A549 (cell line): ENCODE results near the gene GCG. TPM values are rescaled to one million over a fixed set of nuclear protein-coding genes. Genes with fewer than 3 reads are reported as not detected.

Experiments used
- ATAC-seq, 2 experiments: fragments of 200-7000 bp in 1 of 2; fragments of >200 bp in 1 of 2; cut with Nextera tagmentation in 1 of 2; cut with Tn5 transposase in 1 of 2; 3 replicates each; pipeline versions ENCODE4 v1.8.0 to v1.9.1; 2018 to 2020; ENCODE audit warnings: mild to moderate bottlenecking in 1 of 2, moderate library complexity in 1 of 2
- CTCF ChIA-PET: fragments of 300-600 bp; sonication (Branson Sonifier 250); formaldehyde crosslinking; extraction: SDS; loops from one replicate; lab custom pipeline; 2021; ENCODE audit warnings: antibody characterized with exemption, inconsistent platforms; lab: Yijun Ruan, JAX
- POLR2A ChIA-PET: fragments of 350-600 bp; formaldehyde crosslinking; extraction: SDS; loops from one replicate; lab custom pipeline; 2021; ENCODE audit warnings: antibody characterized with exemption, inconsistent platforms; lab: Yijun Ruan, JAX
- DNase-seq, 2 experiments: peaks; one replicate each; pipeline versions ENCODE4 v3.0.0 to v3.0.0-alpha.2; 2011 to 2016; ENCODE audit warnings: low read depth in 1 of 2, low spot score in 1 of 2
- FAIRE-seq: peaks from 2 replicates; lab custom pipeline; 2011; peaks lifted over from hg19 to GRCh38; lab: Jason Lieb, UNC
- H3K27ac ChIP-seq, 2 experiments: fragments of >200 bp; sonication (Bioruptor Twin); formaldehyde crosslinking; 3 replicates each; pipeline ENCODE4 v1.5.1; 2016 to 2017
- H3K4me1 ChIP-seq: fragments of >200 bp; sonication (Bioruptor Twin); formaldehyde crosslinking; 3 replicates; pipeline ENCODE4 v1.6.1; 2016
- H3K4me2 ChIP-seq: fragments of >200 bp; sonication (Bioruptor Twin); formaldehyde crosslinking; 3 replicates; pipeline ENCODE4 v1.6.1; 2016
- H3K4me3 ChIP-seq: fragments of >200 bp; sonication (Bioruptor Twin); formaldehyde crosslinking; 3 replicates; pipeline ENCODE4 v1.5.1; 2016
- H3K9me3 ChIP-seq: fragments of >200 bp; sonication (Bioruptor Twin); formaldehyde crosslinking; 3 replicates; pipeline ENCODE4 v1.6.1; 2016
- CBX2 ChIP-seq: fragments of 200-600 bp; sonication (generic); IDR thresholded peaks from 2 replicates; pipeline ENCODE4 v1.6.1; 2016; ENCODE audit warnings: low read depth, mild to moderate bottlenecking, borderline replicate concordance
- CBX8 ChIP-seq: fragments of 200-600 bp; sonication (generic); IDR thresholded peaks from 2 replicates; pipeline ENCODE4 v1.6.1; 2016
- CHD4 ChIP-seq: fragments of 200-600 bp; sonication (generic); IDR thresholded peaks from 2 replicates; pipeline ENCODE4 v1.6.1; 2016; ENCODE audit warnings: antibody characterized with exemption, mild to moderate bottlenecking, borderline replicate concordance
- EHF ChIP-seq: fragments of 250-450 bp; sonication (Bioruptor Pico); IDR thresholded peaks from 2 replicates; pipeline ENCODE4 v1.5.0; 2020; ENCODE audit warnings: mild to moderate bottlenecking
- ESRRA ChIP-seq: fragments of 150-350 bp; IDR thresholded peaks from 2 replicates; pipeline ENCODE4 v1.6.1; 2014; ENCODE audit warnings: mild to moderate bottlenecking, low read length, borderline replicate concordance
- FOSL2 ChIP-seq, 2 experiments: fragments of 450-650 bp in 1 of 2; fragments of >200 bp in 1 of 2; sonication (Bioruptor Twin) in 1 of 2; formaldehyde crosslinking; IDR thresholded peaks; 2 replicates each; pipeline versions ENCODE4 v1.5.0 to v1.6.1; 2016 to 2020; ENCODE audit warnings: mild to moderate bottlenecking in 1 of 2, moderate library complexity in 1 of 2
- HDAC2 ChIP-seq: fragments of 200-600 bp; sonication (generic); IDR thresholded peaks from 2 replicates; pipeline ENCODE4 v1.6.1; 2016
- HOXA7 ChIP-seq: fragments of 250-450 bp; sonication (Bioruptor Pico); IDR thresholded peaks from 2 replicates; pipeline ENCODE4 v1.5.0; 2020; ENCODE audit warnings: mild to moderate bottlenecking, moderate library complexity
- HOXB13 ChIP-seq: fragments of 250-450 bp; sonication (Bioruptor Pico); IDR thresholded peaks from 2 replicates; pipeline ENCODE4 v1.5.0; 2020; ENCODE audit warnings: low read depth, mild to moderate bottlenecking, moderate library complexity
- HOXB5 ChIP-seq: fragments of 250-450 bp; sonication (Bioruptor Pico); IDR thresholded peaks from 2 replicates; pipeline ENCODE4 v1.5.0; 2020; ENCODE audit warnings: mild to moderate bottlenecking, moderate library complexity
- KDM1A ChIP-seq: fragments of 200-600 bp; sonication (generic); IDR thresholded peaks from 2 replicates; pipeline ENCODE4 v1.6.1; 2016; ENCODE audit warnings: low read depth, mild to moderate bottlenecking
- MAZ ChIP-seq: fragments of 150-350 bp; IDR thresholded peaks from 2 replicates; pipeline ENCODE4 v1.6.1; 2014; ENCODE audit warnings: antibody characterized with exemption, low read depth, low read length, borderline replicate concordance
- NFE2L2 ChIP-seq: fragments of 150-350 bp; conservative IDR thresholded peaks from 2 replicates; pipeline ENCODE4 v1.6.1; 2014; ENCODE audit warnings: low read length
- POLR2A ChIP-seq: IDR thresholded peaks from 2 replicates; pipeline ENCODE4 v1.6.1; 2012; ENCODE audit warnings: mild to moderate bottlenecking, low read length
- RCOR1 ChIP-seq: fragments of 150-350 bp; IDR thresholded peaks from 2 replicates; pipeline ENCODE4 v1.6.1; 2014; ENCODE audit warnings: antibody characterized with exemption, low read length, low read depth
- RFX5 ChIP-seq: fragments of 450-650 bp; IDR thresholded peaks from 2 replicates; pipeline ENCODE4 v1.7.1; 2014; ENCODE audit warnings: antibody characterized with exemption, mild to moderate bottlenecking, moderate library complexity
- TFCP2L1 ChIP-seq: fragments of 250-450 bp; sonication (Bioruptor Pico); IDR thresholded peaks from 2 replicates; pipeline ENCODE4 v1.5.0; 2021; ENCODE audit warnings: mild to moderate bottlenecking
- ZC3H11A ChIP-seq: fragments of 450-650 bp; IDR thresholded peaks from 2 replicates; pipeline ENCODE4 v1.6.1; 2014; ENCODE audit warnings: antibody characterized with exemption, mild to moderate bottlenecking
- ZFP36 ChIP-seq: fragments of 450-650 bp; IDR thresholded peaks from 2 replicates; pipeline ENCODE4 v1.6.1; 2014; ENCODE audit warnings: borderline replicate concordance; ENCODE audit not compliant: partially characterized antibody
- WGBS: methylation state at CpG from one replicate; pipeline ENCODE4 v1.1.6; 2017; ENCODE audit errors: missing lambda C conversion rate; 5-methylcytosine and 5-hydroxymethylcytosine counted together
- polyA plus RNA-seq, 4 experiments: library from polyadenylated mRNA; depleted of rRNA in 3 of 4; stranded (reverse); fragments of >200 nt; fragmentation: RNase III in 1 of 4; extraction: RNeasy Plus Mini Kit Qiagen cat#74134 plus additional on column Dnase treatment in 1 of 4; gene quantifications; 2 replicates in 3 of 4; 3 replicates in 1 of 4; pipeline ENCODE4 v1.2.3, GENCODE V29; 2011 to 2017
- TF ChIP-seq, protein P1 (sequence below): fragments of 450-650 bp; IDR thresholded peaks from 2 replicates; pipeline ENCODE4 v1.6.1; 2014; ENCODE audit warnings: antibody characterized with exemption
- TF ChIP-seq, protein P2 (sequence below): fragments of >200 bp; sonication (Bioruptor Twin); formaldehyde crosslinking; IDR thresholded peaks from 2 replicates; pipeline ENCODE4 v1.6.1; 2016
- TF ChIP-seq, protein P3 (sequence below): IDR thresholded peaks from 2 replicates; pipeline ENCODE4 v1.6.1; 2012
- TF ChIP-seq, protein P4 (sequence below): fragments of >200 bp; sonication (Bioruptor Twin); formaldehyde crosslinking; IDR thresholded peaks from 3 replicates; pipeline ENCODE4 v1.6.1; 2016
- TF ChIP-seq, protein P5 (sequence below): fragments of 200-600 bp; sonication (generic); IDR thresholded peaks from 2 replicates; pipeline ENCODE4 v1.6.1; 2016; ENCODE audit warnings: antibody characterized with exemption, mild to moderate bottlenecking, moderate library complexity
- TF ChIP-seq, protein P6 (sequence below): IDR thresholded peaks from 2 replicates; pipeline ENCODE4 v1.6.1; 2012; ENCODE audit warnings: low read depth, borderline replicate concordance
- TF ChIP-seq, protein P7 (sequence below): fragments of >200 bp; sonication (Bioruptor Twin); formaldehyde crosslinking; IDR thresholded peaks from 3 replicates; pipeline ENCODE4 v1.5.1; 2016
- TF ChIP-seq, protein P8 (sequence below): fragments of 150-350 bp; IDR thresholded peaks from 2 replicates; pipeline ENCODE4 v1.6.1; 2014; ENCODE audit warnings: low read depth, mild to moderate bottlenecking, low read length

The GCG gene
- polyA plus RNA-seq, 2 of the 4 experiments (the other 2 are of a cell fraction) = not detected

DNA sequence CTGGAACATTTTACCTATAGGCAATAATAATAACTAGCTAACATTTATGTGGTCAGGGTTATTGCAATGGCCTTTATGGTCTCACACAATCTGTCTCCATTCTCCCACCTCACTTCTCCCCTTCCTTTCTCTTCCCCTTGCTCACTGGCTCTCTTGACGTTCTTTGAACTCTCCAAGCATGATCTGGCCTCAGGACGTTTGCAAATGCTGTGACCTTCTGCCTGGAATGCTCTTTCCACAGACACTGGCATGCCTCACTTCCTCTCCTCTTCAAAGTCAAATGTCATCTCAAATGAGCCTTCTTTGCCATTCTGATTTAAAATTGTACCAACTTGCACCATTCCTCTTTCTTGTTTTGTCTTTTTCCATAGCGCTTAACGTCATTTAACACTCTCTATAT, 25.3 kb upstream of the GCG start:
- Histone ChIP-seq H3K27ac (no peak overlapping the region), H3K4me2 (no peak overlapping the region), H3K9me3 (no peaks in the 10 kb centered on the region), H3K4me3 (no peak overlapping the region), H3K4me1 (no peaks in the 10 kb centered on the region)
- 38% methylated on average over 4 of the region's 4 CpGs for WGBS
- ChIA-PET POLR2A (no interaction called here), CTCF (no interaction called here)
- ATAC-seq = no peak
- FAIRE-seq = no peak
- TF ChIP-seq FOSL2 (IDR thresholded peaks at IDR 0.05) (no peak), FOSL2 (CRISPR knock-in tag; IDR thresholded peaks at IDR 0.05) (no peak), RCOR1 (no peak), HOXB5 (no peak), CBX8 (no peak), ESRRA (no peak), NFE2L2 (no peak), CHD4 (no peak), CBX2 (no peak), HDAC2 (no peak), MAZ (no peak)
- TF ChIP-seq, protein P1, sequence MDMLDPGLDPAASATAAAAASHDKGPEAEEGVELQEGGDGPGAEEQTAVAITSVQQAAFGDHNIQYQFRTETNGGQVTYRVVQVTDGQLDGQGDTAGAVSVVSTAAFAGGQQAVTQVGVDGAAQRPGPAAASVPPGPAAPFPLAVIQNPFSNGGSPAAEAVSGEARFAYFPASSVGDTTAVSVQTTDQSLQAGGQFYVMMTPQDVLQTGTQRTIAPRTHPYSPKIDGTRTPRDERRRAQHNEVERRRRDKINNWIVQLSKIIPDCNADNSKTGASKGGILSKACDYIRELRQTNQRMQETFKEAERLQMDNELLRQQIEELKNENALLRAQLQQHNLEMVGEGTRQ = no peak
- TF ChIP-seq, protein P2, sequence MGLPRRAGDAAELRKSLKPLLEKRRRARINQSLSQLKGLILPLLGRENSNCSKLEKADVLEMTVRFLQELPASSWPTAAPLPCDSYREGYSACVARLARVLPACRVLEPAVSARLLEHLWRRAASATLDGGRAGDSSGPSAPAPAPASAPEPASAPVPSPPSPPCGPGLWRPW = no peak
- TF ChIP-seq, protein P3, sequence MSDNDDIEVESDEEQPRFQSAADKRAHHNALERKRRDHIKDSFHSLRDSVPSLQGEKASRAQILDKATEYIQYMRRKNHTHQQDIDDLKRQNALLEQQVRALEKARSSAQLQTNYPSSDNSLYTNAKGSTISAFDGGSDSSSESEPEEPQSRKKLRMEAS = no peak
- TF ChIP-seq, protein P4, sequence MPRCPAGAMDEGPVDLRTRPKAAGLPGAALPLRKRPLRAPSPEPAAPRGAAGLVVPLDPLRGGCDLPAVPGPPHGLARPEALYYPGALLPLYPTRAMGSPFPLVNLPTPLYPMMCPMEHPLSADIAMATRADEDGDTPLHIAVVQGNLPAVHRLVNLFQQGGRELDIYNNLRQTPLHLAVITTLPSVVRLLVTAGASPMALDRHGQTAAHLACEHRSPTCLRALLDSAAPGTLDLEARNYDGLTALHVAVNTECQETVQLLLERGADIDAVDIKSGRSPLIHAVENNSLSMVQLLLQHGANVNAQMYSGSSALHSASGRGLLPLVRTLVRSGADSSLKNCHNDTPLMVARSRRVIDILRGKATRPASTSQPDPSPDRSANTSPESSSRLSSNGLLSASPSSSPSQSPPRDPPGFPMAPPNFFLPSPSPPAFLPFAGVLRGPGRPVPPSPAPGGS = no peak
- DNase-seq = no peak

DNA sequence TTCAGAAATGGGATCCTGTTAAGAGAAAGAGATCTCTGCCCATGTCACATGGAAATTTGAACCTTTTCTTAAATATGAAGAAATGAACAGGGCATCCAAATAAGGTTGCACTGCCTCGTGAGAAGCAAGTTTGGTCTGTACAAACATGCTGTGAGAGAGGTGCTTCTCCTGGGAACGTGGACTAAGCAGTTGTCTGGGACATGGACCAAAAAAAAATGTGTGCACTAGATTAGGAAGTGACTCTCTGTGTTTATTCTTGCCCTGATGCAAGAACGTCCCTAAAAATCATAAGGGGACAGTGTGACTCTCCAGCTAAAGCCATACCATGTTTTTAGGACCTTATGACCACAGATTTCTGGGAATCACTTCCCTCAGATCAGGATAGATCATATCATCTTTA, 23.7 kb upstream of the GCG start:
- ATAC-seq = no peak
- DNase-seq = no peak
- TF ChIP-seq, protein P5, sequence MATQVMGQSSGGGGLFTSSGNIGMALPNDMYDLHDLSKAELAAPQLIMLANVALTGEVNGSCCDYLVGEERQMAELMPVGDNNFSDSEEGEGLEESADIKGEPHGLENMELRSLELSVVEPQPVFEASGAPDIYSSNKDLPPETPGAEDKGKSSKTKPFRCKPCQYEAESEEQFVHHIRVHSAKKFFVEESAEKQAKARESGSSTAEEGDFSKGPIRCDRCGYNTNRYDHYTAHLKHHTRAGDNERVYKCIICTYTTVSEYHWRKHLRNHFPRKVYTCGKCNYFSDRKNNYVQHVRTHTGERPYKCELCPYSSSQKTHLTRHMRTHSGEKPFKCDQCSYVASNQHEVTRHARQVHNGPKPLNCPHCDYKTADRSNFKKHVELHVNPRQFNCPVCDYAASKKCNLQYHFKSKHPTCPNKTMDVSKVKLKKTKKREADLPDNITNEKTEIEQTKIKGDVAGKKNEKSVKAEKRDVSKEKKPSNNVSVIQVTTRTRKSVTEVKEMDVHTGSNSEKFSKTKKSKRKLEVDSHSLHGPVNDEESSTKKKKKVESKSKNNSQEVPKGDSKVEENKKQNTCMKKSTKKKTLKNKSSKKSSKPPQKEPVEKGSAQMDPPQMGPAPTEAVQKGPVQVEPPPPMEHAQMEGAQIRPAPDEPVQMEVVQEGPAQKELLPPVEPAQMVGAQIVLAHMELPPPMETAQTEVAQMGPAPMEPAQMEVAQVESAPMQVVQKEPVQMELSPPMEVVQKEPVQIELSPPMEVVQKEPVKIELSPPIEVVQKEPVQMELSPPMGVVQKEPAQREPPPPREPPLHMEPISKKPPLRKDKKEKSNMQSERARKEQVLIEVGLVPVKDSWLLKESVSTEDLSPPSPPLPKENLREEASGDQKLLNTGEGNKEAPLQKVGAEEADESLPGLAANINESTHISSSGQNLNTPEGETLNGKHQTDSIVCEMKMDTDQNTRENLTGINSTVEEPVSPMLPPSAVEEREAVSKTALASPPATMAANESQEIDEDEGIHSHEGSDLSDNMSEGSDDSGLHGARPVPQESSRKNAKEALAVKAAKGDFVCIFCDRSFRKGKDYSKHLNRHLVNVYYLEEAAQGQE = no peak
- TF ChIP-seq MAZ (no peak), EHF (no peak), HOXA7 (no peak), CBX2 (no peak), TFCP2L1 (CRISPR knock-in tag) (no peak), ZC3H11A (no peak), ZFP36 (no peak), KDM1A (no peak), RFX5 (no peak), POLR2A (no peak), HOXB5 (no peak), HOXB13 (no peak)
- TF ChIP-seq, protein P6, sequence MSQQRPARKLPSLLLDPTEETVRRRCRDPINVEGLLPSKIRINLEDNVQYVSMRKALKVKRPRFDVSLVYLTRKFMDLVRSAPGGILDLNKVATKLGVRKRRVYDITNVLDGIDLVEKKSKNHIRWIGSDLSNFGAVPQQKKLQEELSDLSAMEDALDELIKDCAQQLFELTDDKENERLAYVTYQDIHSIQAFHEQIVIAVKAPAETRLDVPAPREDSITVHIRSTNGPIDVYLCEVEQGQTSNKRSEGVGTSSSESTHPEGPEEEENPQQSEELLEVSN = no peak
- TF ChIP-seq, protein P7, sequence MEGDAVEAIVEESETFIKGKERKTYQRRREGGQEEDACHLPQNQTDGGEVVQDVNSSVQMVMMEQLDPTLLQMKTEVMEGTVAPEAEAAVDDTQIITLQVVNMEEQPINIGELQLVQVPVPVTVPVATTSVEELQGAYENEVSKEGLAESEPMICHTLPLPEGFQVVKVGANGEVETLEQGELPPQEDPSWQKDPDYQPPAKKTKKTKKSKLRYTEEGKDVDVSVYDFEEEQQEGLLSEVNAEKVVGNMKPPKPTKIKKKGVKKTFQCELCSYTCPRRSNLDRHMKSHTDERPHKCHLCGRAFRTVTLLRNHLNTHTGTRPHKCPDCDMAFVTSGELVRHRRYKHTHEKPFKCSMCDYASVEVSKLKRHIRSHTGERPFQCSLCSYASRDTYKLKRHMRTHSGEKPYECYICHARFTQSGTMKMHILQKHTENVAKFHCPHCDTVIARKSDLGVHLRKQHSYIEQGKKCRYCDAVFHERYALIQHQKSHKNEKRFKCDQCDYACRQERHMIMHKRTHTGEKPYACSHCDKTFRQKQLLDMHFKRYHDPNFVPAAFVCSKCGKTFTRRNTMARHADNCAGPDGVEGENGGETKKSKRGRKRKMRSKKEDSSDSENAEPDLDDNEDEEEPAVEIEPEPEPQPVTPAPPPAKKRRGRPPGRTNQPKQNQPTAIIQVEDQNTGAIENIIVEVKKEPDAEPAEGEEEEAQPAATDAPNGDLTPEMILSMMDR = no peak
- TF ChIP-seq, protein P8, sequence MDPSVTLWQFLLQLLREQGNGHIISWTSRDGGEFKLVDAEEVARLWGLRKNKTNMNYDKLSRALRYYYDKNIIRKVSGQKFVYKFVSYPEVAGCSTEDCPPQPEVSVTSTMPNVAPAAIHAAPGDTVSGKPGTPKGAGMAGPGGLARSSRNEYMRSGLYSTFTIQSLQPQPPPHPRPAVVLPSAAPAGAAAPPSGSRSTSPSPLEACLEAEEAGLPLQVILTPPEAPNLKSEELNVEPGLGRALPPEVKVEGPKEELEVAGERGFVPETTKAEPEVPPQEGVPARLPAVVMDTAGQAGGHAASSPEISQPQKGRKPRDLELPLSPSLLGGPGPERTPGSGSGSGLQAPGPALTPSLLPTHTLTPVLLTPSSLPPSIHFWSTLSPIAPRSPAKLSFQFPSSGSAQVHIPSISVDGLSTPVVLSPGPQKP = no peak
- WGBS = 8% methylated on average over 3 of the region's 3 CpGs
- no peaks in the 10 kb centered on the region for H3K9me3 ChIP-seq
- no peaks in the 10 kb centered on the region for H3K4me1 ChIP-seq
- no peak overlapping the region for H3K4me2 ChIP-seq
- CTCF ChIA-PET = no interaction called here
- FAIRE-seq = no peak
- H3K4me3 ChIP-seq = no peak overlapping the region
- POLR2A ChIA-PET = no interaction called here
- H3K27ac ChIP-seq = no peak overlapping the region
